Muscle of arm (tissue), 12 donors: ENCODE results near the gene DES. TPM values are rescaled to one million over a fixed set of nuclear protein-coding genes. Genes with fewer than 3 reads are reported as not detected.

Experiments used
- DNase-seq: peaks from one replicate; pipeline ENCODE4 v3.0.0-alpha.2; 2013
- polyA plus RNA-seq, 12 donors: library from polyadenylated mRNA; unstranded; fragments of 120-200 nt; gene quantifications; one replicate each; pipeline ENCODE4 v1.2.1, GENCODE V29; 2013; ENCODE audit not compliant: insufficient read length in 12 of 12

Gene DES
- polyA plus RNA-seq, 12 donors = 1,983 to 5,935 (median 4,188) TPM

- no peak for DNase-seq
Observed at GRCh38 chr2:219416938-219417337, 1.2 kb upstream of the DES start.

- no peak for DNase-seq
Observed at GRCh38 chr2:219417374-219417773, 803 bp upstream of the DES start.

GRCh38 chr2:219419012-219419324, 791 bp downstream of the DES start:
- DNase-seq = no peak

- DNase-seq = no peak
Observed at GRCh38 chr2:219419331-219420197, 1.4 kb downstream of the DES start.

- no peak for DNase-seq
Observed at GRCh38 chr2:219420687-219421086, 2.5 kb downstream of the DES start.

- DNase-seq = no peak
Observed at GRCh38 chr2:219421323-219421722, 3.1 kb downstream of the DES start.

- no peak for DNase-seq
Observed at GRCh38 chr2:219422952-219423534, 4.9 kb downstream of the DES start.

- DNase-seq = no peak
Observed at GRCh38 chr2:219423652-219424377, 5.6 kb downstream of the DES start.

GRCh38 chr2:219425238-219426067, 7.3 kb downstream of the DES start:
- DNase-seq = no peak

GRCh38 chr2:219426068-219426443, 7.9 kb downstream of the DES start:
- DNase-seq = no peak

GRCh38 chr2:219426534-219427136, 8.5 kb downstream of the DES start:
- no peak for DNase-seq

GRCh38 chr2:219428469-219428868, 10.3 kb downstream of the DES start:
- no peak for DNase-seq

GRCh38 chr2:219429958-219430606, 11.9 kb downstream of the DES start:
- DNase-seq = no peak

- DNase-seq = no peak
Observed at GRCh38 chr2:219430633-219431615, 12.7 kb downstream of the DES start.

- no peak for DNase-seq
Observed at GRCh38 chr2:219433666-219434467, 15.7 kb downstream of the DES start.

- DNase-seq = no peak
Observed at GRCh38 chr2:219434468-219434717, 16.2 kb downstream of the DES start.

GRCh38 chr2:219434718-219435525, 16.7 kb downstream of the DES start, which contains the start of gene SPEG:
Gene SPEG, plus strand, starts transcription at chr2:219434843. Its CDS starts 135 bp downstream, at chr2:219434978.
- DNase-seq = no peak

GRCh38 chr2:219435701-219436100, 17.5 kb downstream of the DES start:
- DNase-seq = no peak
